Measurements from ENCODE around the gene INAVA.
A peak's percentile ranks its signal among the peaks of the same experiment; 100 is the strongest.
"Not testable (repeated sequence)": the region's sequence is repeated elsewhere in the genome, so short reads cannot be mapped to it uniquely, and the experiment has no call there.

Gene INAVA

DNA sequence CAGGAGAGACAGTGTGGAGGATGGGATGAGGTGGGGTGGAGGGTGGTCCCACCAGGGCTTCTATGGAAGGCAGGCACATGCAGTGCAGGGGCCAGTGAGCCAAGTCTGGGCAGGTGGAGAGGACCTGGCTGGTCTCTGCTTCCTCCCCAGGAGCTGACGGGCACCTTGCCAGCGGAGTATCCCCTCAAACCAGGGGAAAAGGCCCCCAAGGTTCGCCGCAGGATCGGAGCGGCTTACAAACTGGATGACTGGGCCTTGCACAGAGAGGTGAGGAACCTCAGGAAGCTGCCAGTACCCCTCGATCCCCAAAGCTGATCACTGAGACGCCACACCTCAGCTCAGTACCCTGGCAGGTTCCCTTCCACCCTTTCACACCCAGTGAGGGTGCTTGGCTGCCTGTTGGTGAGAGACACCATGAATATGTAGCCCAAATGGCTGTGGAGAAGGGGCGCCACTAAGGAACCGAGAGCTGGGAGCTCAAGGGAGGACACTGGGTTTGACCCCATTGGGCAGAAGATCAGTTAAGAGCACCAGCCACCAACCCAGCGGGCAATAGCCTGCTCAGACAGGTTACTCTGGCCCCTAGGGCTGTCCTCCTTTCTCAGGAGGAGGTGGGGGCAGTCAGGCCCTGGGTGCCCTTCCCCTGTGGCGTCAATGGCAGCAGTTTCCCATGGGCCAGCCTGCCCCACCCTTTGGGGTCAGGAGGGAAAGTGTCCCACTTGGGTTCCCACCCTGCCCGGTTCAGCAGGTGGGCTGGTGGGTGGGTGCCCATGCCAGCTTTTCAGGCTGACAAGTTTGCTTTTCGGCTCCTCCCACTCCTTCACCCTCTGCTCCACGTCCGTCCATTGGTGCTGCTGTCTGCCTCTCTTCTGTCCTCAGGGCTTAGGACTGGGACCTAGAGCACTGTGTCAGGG, 5.5 kb downstream of the INAVA start:
- DNase-seq, result no peak

DNA sequence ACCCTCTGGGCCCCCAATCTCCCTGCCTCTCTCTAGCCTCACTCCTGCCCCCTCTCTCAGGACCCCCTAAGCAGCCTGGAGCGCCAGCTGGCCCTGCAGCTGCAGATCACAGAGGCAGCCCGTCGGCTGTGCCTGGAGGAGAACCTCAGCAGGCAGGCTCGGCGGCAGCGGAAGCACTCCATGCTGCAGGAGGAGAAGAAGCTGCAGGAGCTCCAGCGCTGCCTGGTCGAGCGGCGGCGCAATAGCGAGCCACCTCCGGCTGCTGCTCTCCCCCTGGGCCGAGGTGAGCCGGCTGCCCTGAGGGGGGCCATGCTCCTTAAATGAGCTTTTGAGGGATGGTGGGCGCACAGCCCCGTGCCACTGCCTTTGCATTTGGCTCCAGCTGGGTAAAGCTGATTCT, 6.2 kb downstream of the INAVA start:
- no peak for DNase-seq

DNA sequence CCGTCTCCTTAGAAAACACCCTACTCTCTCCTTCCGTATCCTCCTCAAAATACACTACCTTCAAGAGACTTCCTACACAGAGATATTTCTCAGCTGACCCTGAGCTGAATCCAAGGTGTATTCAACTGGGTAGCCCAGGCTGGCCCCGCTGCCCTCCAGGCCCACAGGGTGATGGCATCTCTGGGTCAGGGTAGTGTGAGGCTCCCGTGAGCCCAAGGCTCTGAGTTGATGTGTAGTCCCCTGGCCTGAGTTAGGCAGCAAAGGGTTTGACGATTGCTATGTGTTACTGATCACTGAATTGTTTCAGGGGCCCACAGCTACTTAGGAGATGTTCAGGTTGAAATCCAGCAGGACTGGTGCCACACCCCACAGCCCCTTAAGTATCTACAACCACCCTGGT, 6.7 kb downstream of the INAVA start:
- no peak for DNase-seq

DNA sequence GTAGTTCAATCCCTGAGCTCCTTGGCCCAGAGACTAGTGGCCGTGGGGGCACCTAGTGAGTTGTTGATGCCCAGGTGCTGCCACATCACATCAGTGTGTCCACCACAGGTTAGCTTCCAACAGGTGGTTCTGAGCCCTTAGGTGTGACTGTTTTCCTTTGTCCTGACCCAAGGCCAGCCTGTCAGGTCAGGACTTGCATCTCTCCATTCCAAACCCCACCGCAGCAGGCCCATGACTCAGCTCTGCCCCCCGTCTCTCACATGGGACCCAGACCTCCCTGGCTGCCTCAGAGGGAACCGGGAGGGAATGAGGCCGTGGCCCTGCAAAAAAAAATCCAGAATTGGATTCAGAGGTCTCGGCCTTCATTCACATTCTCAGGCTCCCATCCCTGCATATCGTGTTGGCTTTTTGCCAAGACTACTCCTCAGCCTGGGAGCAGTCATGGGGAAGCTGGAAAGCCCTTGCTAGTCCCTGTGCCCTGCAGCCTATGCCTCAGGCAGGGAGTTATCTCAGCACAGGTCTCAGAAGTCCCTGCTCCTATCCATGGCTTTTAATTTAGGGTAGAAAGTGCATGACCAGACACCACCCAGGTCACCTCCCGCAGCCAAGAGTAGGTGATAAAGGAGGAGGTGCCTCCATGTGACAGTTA, 7.2 kb downstream of the INAVA start:
- DNase-seq, result no peak

DNA sequence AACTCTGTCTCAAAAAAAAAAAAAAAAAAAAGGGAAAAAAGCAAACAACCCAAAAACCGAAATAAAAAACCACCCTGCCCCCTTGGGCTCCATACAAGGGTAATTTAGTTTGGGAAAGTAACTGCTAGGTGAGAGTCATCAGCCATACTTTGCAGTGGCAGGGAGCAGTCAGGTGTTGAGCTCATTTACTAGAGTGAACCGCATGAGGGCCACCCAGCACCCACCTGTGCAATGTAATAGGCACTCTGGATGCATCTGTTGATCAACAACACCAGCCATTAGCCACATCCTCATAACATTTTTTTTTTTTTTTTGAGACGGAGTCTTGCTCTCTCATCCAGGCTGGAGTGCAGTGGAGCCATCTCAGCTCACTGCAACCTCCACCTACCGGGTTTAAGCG, 9.1 kb downstream of the INAVA start:
- no peak for DNase-seq

DNA sequence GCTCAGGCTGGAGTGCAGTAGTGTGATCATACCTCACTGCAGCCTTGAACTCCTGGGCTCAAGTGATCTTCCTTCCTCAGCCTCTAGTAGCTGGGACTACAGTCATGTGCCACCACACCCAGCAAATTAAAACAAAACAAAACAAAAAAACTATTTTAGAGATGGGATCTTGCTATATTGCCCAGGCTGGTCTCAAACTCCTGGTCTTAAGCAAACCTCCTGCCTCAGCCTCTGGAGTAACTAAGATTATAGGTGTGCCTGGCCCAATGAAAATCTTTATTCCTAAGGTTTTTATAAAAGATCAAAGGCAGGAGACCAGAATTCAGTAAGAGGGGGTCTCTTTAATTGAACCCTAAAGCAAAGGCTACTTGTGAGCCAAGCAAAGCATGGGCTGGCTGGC, 10.1 kb downstream of the INAVA start:
- DNase-seq, result no peak

DNA sequence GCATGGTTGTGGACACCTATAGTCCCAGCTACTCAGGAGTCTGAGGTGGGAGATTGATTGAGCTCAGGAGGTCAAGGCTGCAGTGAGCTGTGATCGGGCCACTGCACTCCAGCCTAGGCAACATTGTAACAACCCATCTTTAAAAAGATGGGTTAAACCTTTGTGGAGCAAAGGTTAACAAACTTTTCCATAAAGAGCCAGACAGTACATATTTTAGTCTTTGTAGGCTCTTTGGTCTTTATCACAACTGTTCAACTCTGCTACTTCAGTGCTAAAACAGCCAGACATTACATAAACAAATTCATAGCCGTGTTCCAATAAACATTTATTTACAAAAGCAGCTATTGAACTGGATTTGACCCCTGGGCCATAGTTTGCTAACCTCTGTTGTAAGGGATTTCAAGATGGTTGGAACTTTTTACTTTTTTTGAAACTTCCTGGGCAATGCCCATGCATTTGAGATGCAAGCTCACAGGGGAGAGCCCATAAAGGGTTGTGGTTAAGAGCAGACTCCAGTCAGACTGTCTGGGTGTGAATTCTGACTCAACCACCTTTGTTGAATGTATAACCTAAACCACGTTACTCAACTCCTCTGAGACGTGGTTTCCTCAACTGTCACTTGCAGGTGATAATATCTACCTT, 10.8 kb downstream of the INAVA start:
- peak; percentile 68 for DNase-seq

DNA sequence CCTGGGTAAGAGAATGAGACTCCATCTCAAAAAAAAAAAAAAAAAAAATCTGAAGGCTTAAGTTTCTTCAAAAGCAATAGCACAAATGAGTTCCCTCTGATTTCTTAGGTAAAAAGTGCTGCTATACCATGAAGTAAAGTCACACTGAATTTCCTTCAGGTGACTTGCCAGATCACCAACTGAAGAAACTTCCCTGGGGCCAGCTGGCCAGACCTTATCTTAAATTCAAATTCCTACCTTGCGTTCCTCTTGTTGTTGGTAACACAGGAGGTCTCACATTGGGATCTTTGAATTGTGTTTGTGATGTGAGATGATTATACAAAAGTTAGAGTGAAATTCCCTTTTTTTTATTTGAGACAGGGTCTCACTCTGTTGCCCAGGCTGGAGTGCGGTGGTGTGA, 11.8 kb downstream of the INAVA start:
- DNase-seq, result no peak

DNA sequence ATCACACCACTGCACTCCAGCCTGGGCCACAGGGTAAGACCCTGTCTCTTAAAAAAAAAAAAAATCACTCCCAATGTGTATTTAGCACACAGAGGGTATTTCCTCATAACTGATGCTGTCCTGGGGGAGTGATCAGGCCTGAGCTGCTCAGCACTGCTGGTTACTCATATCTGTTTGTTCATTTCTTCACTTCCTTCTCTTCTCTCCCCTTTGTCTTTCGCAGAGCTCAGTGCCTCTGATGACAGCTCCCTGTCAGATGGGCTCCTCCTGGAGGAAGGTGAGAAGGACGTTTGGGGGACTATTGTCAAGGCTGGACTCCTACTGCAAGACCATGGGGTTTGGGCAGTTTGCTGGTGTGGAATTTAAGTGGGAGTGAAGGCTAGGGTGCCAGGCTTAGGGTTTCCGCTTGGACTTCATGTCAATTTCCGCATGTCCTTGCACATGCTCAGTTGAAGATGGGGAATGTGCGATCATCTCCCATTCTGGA, 13.0 kb downstream of the INAVA start:
- no peak for DNase-seq

DNA sequence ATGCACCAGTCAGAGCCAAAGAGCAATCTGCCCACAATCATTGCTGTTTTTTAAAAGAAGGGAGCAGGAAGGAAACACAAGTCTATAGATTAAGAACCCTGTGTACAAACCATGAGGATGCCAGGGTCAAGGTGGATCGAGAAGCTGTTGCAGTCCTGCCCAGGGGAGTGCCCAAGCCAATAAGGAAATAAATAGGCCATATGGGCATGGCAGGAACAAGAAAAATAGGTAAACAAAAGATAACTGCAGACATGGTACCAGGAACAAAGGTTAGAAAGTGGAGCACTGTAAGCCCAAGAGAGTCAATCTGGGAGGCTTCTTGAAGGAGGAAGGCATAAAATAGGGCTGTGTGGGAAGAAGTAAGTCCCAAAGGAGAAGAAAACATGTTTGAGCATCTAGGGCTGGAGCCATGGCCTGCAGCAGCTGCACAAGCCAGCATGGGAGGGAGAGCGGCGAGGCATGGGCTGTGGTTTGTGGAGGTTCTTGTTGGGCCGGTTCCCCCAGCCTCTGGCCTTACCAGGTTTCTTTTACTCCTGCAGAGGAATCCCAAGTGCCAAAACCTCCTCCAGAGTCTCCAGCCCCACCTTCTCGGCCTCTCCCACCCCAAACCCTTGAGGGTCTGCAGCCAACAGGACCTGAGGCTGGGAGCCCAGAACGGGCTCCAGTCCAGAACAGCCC, 13.6 kb downstream of the INAVA start:
- DNase-seq, result no peak

DNA sequence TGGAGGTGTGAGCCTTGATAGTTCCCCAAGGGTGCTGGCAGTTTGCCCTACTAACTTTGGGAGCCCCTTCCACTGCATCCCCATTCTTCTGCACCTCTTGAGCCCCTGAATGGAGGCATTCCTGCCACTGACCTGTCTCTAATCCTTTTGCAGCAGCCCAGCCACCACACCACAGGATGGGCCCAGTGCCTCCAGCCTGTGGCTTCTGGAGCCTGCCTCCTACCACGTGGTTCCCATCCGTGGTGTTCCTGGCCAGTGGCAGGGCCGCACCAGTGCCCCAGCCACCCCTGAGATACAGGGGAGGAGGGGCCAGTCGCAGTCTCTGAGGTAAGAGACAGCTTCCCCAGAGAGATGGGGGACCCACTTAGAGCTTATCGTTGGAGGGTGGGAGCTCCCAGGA, 14.4 kb downstream of the INAVA start:
- DNase-seq, result no peak

DNA sequence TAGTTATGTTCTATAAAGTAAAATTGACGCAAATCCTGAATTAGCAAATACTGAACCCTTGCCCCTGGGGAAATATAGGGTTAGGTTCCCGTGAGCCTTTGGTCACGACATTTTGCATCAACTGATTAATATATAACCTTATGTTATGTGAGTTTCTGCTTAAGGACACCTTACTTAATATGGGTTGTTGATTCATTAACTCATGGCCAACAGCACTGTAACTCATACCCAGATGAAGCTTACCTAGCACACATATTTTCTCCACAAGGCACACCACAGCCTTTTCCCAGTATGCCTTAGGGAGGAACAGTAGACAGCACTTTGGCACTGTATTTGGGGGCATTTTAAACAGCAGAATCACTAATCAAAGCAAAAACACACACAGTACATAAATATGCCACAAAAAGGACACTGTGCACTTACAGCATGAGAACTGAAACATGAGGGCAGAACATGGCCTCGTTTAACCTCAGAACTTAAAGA, 15.1 kb downstream of the INAVA start:
- DNase-seq, result no peak

DNA sequence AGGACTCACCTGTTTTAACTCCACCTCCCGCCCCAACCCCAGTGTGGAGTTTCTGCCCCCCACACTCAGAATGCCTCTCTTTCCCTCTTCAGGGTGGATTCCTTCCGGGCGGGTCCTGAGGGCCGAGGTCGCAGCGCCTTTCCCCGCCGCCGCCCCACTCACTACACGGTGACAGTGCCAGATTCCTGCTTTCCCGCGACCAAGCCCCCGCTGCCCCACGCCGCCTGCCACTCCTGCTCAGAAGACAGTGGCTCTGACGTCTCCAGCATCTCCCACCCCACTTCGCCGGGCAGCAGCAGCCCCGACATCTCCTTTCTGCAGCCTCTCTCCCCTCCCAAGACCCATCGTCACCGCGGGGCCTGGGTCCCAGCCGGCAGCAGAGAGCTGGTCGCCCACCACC, 16.7 kb downstream of the INAVA start:
- DNase-seq, result no peak

DNA sequence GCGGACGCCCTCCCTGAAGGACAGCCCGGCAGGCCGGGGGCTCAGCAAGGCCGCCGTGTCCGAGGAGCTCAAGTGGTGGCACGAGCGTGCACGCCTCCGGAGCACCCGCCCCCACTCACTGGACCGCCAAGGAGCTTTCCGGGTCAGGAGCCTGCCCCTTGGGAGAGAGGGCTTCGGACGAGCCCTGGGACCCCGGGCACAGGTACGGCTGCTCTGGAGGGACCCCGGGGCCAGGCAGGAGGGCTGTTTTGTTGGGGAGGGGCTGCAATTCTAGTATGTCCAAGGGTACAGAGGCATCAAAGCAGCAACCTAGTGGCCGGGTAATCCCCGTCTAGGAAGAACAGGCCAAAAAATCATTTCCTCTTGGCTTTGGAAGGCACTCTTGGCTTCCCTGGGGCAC, 17.2 kb downstream of the INAVA start:
- DNase-seq, result not testable (repeated sequence)

DNA sequence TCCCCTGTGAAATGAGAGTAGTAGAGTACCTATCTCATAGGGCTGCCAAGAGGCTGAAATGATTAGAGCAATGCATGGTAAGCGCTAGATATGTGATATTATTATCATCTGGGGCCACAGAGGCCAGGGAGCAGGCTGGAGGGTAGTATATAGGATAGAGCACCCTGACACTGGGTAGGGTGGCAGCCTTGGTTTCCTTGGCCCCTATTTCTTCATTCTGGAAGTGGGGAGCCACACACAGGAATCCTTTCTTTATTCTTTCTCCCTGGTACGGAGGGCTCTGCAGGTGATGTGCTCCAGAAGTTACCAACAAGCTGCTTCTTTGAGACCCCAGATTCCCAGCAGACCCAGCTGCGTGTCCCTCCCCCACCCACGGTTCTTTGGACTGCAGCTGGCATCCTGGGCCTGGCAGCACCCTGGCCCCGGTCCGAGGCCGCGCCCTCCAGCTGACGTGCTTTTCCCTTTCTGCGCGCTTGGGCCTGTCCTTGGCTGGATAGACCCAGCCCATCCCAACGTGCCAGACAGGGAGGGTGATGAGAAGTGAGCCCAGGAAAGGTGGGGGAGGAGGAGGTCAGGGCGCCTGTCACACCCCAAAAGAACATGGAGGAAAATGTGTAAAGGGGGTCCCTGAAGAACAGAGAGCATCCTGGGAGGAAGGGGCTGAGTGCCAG, 18.2 kb downstream of the INAVA start:
- DNase-seq, result no peak

DNA sequence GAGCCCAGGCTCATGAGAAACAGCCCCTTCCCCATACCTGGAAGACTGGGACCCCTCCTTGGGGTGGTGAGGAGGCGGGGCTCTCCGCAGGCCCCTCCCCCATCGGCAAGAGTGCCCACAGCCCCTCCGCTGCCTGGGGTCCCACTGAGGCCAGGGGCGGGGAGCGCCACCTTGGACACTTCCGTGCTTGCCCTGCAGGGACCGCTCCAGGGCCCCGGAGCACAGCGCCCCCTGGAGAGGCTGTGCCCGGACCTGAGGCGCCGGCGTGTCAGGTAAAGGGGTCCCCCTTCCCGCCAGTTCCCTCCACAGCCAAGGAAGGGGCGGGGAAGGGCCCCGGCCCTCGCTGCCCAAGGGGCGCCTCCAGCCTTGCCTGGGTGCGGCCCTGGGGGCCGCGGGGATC, 21.5 kb downstream of the INAVA start:
- DNase-seq, result no peak

DNA sequence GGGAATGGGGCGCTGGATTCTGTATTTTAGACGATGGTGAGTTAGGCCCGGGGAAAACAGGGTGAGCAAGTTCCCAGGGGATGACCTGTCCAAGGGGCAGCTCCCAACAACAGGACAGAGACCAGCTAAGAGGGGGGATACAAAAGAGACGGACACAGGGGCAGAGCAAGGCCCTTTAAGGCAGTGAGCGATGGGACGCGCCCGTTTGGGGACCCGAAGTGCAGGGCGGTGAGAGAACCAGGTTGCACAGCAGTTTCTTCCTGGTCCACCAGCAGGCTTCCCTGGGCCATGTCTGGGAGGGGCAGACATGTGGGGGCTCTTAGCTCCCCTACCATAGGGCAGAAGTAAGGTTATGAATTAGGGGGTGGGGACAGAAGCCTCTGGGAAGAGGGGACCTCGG, 22.0 kb downstream of the INAVA start:
- no peak for DNase-seq

DNA sequence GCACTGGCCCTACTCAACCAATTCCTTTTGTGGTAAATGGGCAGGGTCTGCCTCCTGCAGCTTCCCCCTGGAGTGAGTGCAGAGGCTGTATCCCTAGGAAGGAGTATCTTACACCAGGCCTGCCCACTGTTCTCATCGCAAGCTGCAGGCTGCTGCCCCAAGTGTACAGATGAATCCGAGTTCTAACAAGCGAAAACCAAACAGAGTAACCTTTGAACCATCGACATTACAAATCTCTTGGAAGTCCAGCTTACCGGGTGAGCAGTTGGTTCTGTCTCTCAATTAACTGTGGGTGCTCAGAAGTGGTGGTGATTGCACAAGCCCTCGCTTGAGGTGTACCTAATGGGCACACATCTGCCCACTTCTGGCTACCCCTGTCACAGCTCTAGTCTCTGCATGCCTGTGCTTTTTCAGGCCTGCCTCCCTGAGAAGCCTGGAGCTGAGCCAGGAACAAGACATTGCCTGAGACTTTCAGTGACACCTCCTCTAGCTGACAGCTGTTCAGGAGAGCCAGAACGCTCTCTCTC, 22.7 kb downstream of the INAVA start:
- no peak for DNase-seq

DNA sequence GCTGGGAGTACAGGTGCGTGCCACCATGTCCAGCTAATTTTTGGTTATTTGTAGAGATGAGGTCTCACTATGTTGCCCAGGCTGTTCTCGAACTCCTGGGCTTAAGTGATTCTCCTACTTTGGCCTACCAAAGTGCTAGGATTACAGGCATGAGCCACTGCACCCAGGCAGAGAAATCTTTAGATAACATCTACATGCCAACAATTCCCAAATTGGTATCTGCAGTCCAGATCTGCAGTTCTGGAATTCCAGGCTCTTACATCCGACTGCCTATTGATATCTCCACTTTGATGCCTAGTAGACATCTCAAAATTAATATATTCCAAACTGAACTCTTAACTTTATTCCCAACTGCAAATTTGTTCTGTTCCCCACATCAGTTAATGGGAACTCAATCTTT, 23.3 kb downstream of the INAVA start:
- no peak for DNase-seq

DNA sequence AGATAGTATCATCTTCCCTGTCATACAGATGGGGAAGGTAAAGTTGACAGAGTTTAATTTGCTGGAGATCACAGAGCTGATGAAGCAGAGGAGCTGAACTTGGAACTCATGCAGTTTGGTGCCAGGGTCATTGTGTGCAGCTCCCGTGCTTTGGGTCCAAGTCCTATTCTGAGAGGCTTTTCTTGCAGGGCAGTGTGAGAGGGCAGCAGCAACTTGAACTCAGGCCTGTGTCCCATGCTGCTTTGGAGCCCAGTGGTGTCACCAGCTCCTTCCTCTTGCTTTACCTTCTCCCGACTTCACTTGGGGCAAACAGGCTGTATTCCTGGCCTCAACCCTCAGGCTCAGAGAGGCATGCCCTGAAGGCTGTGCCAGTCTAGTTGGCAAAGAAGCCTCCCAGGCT, 24.7 kb downstream of the INAVA start:
- no peak for DNase-seq

DNA sequence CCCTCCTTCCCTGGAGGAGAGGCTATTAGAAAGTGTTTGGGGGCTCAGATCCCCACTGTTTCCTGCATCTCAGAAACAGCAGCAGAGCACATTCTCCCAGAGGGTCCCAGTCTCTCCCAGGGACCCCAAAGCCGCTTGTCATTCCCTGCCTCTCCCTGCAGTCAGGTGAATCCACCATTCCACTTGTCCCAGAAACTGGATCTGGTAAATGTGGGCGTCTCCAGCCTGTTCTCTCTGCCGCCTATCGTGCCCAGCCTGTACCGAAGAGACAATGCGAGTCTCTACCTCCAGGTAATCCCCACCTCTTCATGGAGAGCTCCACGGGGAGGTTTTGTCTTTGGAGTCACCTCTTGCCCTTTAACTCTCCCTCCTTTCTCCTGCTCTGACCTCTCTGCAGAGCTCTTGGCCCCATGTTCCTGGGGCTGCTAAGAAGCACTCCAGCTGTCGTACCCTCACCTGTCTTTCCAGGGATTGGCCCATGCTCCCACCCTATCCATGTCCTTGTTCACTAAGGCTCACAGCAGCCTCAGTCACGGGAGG, 26.9 kb downstream of the INAVA start:
- no peak for DNase-seq

DNA sequence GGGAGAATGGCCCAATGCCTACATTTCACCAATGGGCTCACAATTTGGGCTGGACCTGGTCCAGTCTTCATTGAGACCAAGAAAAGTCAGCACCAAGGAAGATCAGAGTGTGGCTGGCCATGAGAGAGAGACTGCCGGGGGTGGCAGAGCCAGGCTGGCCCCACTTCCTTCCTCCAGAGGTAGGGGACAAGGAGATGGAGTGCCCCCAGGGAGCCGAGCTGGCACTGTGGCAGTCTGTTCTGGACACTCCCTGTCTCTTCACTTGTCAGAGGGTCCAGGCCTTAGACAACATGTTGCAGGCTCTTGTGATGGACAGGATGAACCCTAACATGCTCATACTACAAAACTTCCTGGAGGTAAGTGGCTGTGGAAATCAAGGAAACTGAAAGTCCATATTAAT, 27.7 kb downstream of the INAVA start:
- no peak for DNase-seq
